HL-60 (cell line): Measurements from ENCODE around the gene SMARCA2.

ENCODE experiments used
- DNase-seq, 2 experiments: peaks; one replicate each; pipeline ENCODE4 v3.0.0-alpha.2; 2010 to 2020; ENCODE audit warnings: low read depth in 1 of 2, low spot score in 1 of 2
- H3K27ac ChIP-seq: fragments of 250-450 bp; sonication (Bioruptor Pico); replicated peaks from 2 replicates; pipeline ENCODE4 v1.5.1; 2020; ENCODE audit warnings: mild to moderate bottlenecking, moderate library complexity
- H3K27me3 ChIP-seq: fragments of 250-450 bp; sonication (Bioruptor Pico); 2 replicates; pipeline ENCODE4 v1.5.1; 2021; ENCODE audit warnings: mild to moderate bottlenecking, moderate library complexity; ENCODE audit not compliant: insufficient read depth, poor library complexity, severe bottlenecking
- H3K4me3 ChIP-seq: replicated peaks from 2 replicates; pipeline ENCODE4 v1.5.1; 2011; ENCODE audit warnings: mild to moderate bottlenecking, control low read depth, low read length; ENCODE audit not compliant: insufficient read depth
- GABPA ChIP-seq: IDR thresholded peaks from 2 replicates; pipeline ENCODE4 v1.6.1; 2012; ENCODE audit warnings: low read depth
- POLR2AphosphoS5 ChIP-seq: IDR thresholded peaks from 2 replicates; pipeline ENCODE4 v1.6.1; 2012; ENCODE audit warnings: low read depth
- SPI1 ChIP-seq: IDR thresholded peaks from 2 replicates; pipeline ENCODE4 v1.6.1; 2012; ENCODE audit warnings: low read depth, mild to moderate bottlenecking, borderline replicate concordance
- TF ChIP-seq, protein P1 (sequence below): IDR thresholded peaks from 2 replicates; pipeline ENCODE4 v1.6.1; 2012; ENCODE audit warnings: low read depth; ENCODE audit not compliant: insufficient replicate concordance
- TF ChIP-seq, protein P2 (sequence below): IDR thresholded peaks from one replicate; pipeline ENCODE4 v1.5.1; 2011; ENCODE audit warnings: low read length, control low read depth, inconsistent platforms; ENCODE audit not compliant: insufficient read depth

SMARCA2 gene

DNA sequence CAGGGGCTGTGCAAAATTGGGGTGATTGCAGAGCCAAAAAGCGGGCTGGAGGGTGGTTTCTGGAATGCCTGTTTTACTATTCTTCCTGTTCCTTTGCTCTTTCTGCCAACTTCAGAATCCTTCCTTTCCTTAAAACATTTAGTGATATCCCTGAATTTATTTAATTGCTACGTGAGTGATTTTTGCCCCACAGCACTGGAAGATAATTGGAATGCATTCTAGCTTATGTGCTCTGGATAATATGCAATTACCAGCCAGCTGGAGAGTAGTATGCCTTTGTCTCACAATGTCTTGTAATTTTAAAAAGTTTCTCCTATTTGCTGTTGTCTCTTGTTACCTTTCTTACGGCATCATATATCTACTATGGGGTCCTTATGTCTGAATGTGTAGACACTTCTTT, 115.8 kb downstream of the SMARCA2 start:
- H3K4me3 ChIP-seq: no peak overlapping the region
- no peaks in the 10 kb centered on the region for H3K27me3 ChIP-seq
- TF ChIP-seq POLR2AphosphoS5 (no peak), GABPA (no peak), SPI1 (no peak)
- TF ChIP-seq, protein P1, sequence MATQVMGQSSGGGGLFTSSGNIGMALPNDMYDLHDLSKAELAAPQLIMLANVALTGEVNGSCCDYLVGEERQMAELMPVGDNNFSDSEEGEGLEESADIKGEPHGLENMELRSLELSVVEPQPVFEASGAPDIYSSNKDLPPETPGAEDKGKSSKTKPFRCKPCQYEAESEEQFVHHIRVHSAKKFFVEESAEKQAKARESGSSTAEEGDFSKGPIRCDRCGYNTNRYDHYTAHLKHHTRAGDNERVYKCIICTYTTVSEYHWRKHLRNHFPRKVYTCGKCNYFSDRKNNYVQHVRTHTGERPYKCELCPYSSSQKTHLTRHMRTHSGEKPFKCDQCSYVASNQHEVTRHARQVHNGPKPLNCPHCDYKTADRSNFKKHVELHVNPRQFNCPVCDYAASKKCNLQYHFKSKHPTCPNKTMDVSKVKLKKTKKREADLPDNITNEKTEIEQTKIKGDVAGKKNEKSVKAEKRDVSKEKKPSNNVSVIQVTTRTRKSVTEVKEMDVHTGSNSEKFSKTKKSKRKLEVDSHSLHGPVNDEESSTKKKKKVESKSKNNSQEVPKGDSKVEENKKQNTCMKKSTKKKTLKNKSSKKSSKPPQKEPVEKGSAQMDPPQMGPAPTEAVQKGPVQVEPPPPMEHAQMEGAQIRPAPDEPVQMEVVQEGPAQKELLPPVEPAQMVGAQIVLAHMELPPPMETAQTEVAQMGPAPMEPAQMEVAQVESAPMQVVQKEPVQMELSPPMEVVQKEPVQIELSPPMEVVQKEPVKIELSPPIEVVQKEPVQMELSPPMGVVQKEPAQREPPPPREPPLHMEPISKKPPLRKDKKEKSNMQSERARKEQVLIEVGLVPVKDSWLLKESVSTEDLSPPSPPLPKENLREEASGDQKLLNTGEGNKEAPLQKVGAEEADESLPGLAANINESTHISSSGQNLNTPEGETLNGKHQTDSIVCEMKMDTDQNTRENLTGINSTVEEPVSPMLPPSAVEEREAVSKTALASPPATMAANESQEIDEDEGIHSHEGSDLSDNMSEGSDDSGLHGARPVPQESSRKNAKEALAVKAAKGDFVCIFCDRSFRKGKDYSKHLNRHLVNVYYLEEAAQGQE: no peak
- TF ChIP-seq, protein P2, sequence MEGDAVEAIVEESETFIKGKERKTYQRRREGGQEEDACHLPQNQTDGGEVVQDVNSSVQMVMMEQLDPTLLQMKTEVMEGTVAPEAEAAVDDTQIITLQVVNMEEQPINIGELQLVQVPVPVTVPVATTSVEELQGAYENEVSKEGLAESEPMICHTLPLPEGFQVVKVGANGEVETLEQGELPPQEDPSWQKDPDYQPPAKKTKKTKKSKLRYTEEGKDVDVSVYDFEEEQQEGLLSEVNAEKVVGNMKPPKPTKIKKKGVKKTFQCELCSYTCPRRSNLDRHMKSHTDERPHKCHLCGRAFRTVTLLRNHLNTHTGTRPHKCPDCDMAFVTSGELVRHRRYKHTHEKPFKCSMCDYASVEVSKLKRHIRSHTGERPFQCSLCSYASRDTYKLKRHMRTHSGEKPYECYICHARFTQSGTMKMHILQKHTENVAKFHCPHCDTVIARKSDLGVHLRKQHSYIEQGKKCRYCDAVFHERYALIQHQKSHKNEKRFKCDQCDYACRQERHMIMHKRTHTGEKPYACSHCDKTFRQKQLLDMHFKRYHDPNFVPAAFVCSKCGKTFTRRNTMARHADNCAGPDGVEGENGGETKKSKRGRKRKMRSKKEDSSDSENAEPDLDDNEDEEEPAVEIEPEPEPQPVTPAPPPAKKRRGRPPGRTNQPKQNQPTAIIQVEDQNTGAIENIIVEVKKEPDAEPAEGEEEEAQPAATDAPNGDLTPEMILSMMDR: no peak
- DNase-seq: no peak
- H3K27ac ChIP-seq: no peak overlapping the region

DNA sequence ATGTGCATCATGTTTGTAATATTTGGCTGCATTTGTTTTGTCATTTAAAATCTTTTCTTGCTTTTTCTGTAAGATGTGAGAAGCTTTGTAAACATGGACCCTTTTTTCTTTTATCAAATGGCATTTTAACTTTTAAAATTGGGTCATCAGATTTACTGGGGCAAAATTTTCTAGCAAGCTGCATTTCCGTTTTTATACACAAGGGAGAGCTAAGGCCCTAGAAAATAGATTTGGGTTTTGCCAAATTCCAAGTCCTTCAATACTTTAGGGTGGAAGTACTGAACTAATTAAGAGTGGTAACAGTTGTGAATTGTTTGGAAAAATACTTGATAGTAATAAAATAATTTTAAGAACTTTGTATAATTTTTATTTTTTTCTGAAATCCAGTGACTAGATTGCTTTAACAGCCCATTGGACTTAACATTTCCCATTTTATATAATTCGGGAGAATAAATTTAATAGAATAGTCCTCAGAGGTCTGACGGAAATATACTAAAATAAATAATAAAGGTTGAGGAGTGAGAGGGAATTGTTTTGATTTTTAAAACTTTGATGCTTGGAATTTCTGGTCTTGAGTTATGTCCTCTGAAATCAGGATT, 117.4 kb downstream of the SMARCA2 start:
- H3K4me3 ChIP-seq: no peak overlapping the region
- no peak for TF ChIP-seq POLR2AphosphoS5
- TF ChIP-seq, protein P2: peak; percentile 23
- no peaks in the 10 kb centered on the region for H3K27me3 ChIP-seq
- no peak overlapping the region for H3K27ac ChIP-seq
- DNase-seq: no peak

DNA sequence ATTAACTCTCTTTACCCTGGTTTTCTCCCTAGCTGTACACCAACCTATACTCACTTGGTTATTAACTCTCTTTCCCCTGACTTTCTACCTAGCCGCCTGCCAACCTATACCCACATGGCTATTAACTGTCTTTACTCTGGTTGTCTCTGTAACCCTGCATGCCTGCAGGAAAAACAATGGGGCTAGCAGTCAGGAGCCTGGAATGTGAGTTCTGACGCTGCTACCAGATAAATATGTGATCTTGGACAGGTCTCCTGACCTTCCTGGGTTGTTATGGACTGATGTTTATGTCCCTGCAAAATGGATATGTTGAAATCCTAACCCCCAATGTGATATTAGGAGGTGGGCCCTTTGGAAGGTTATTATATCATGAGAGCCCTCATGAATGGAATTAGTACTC, 119.2 kb downstream of the SMARCA2 start:
- DNase-seq: no peak
- Histone ChIP-seq H3K27me3 (no peaks in the 10 kb centered on the region), H3K27ac (no peak overlapping the region), H3K4me3 (no peak overlapping the region)
- no peak for TF ChIP-seq GABPA

DNA sequence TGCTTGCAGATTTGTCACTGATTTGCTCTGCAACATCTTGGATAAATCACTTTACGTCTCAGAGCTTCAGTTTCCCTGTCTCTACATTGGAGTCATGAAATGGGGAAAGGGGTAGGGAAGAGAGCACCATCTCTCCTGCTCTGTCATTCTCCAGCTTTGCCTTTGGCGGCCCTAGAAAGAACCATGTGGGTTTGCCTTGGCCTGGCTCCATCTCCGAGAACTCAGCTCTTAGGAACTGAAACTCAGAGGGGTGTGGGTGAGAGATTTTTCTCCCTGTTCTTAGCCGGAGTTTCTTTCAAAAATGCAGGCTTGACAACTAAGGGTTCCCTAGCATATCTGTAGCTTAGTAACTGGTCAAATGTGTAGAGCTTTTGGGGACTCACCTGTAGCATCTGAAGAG, 123.5 kb downstream of the SMARCA2 start:
- Histone ChIP-seq H3K27me3 (no peaks in the 10 kb centered on the region), H3K4me3 (no peak overlapping the region), H3K27ac (no peak overlapping the region)
- no peak for DNase-seq
- TF ChIP-seq, protein P1: no peak
- TF ChIP-seq GABPA (no peak), POLR2AphosphoS5 (no peak), SPI1 (no peak)
- TF ChIP-seq, protein P2: no peak
